ENCODE results near the gene MPPED1. TPM values are rescaled to one million over a fixed set of nuclear protein-coding genes. Genes with fewer than 3 reads are reported as not detected.

The MPPED1 gene
- total and polyA plus RNA-seq, 2 donors (not counting 3 experiments of a cell fraction or from before 2014, with no cell fraction given), result not detected

- CTCF ChIA-PET, result no interaction called here
- POLR2A ChIA-PET, result no interaction called here
- Histone ChIP-seq H2AFZ (ENCODE audit: low read depth, low read length) (no peak overlapping the region), H3K9ac (replicated peaks; ENCODE audit: extremely low read depth, insufficient read depth, low read length) (no peak overlapping the region), H3K4me2 (ENCODE audit: insufficient read depth, low read length) (no peak overlapping the region), H3K79me2 (ENCODE audit: control insufficient read depth, insufficient read depth, low read length) (no peaks in the 10 kb centered on the region), H3K9me1 (replicated peaks; ENCODE audit: control insufficient read depth, extremely low read depth, insufficient read depth, low read length) (no peaks in the 10 kb centered on the region), H3K36me3 (ENCODE audit: control insufficient read depth in 2 of 2, extremely low read depth in 1 of 2, insufficient read depth in 2 of 2, low read length in 2 of 2) (no peaks in the 10 kb centered on the region), H3K27ac (ENCODE audit: insufficient read depth, low read depth, low read length) (no peak overlapping the region), H3K9me3 (replicated peaks; ENCODE audit: control insufficient read depth, insufficient read depth, low read length) (no peaks in the 10 kb centered on the region), H3K4me1 (ENCODE audit: control insufficient read depth, extremely low read depth, insufficient read depth, low read length) (no peaks in the 10 kb centered on the region), H3K4me3 (replicated peaks in 1 of 3; ENCODE audit: insufficient read depth in 1 of 3, low read depth in 1 of 3, low read length in 3 of 3) (no peak overlapping the region), H4K20me1 (replicated peaks; ENCODE audit: control insufficient read depth, extremely low read depth, insufficient read depth, low read length) (no peaks in the 10 kb centered on the region), H3K27me3 (ENCODE audit: control insufficient read depth in 2 of 2, insufficient read depth in 2 of 2, low read length in 2 of 2) (no peaks in the 10 kb centered on the region)
- BruUV-seq (replicated peaks), result no TSS peak
- intact Hi-C loops (cut with micrococcal nuclease) (no loop called here), dilution Hi-C loops (cut with MboI; ENCODE audit: extremely low pct_ligation_motif_present, low sequenced_read_pairs) (no loop called here)
- FAIRE-seq, result no peak
- DNase-seq (ENCODE audit: low read depth, low spot score), result no peak
- no peak for TF ChIP-seq MYC (IDR thresholded peaks at IDR 0.05; ENCODE audit: low read depth, low read length)
- TF ChIP-seq GATA2 (IDR thresholded peaks at IDR 0.05; ENCODE audit: insufficient read depth, insufficient read length, low read depth, low read length), result no peak
- TF ChIP-seq POLR2AphosphoS5 (IDR thresholded peaks at IDR 0.05; ENCODE audit: insufficient read depth, low read depth, low read length), result no peak
- no peak for TF ChIP-seq FOS (IDR thresholded peaks at IDR 0.05; ENCODE audit: borderline replicate concordance, insufficient read depth, low read length)
- TF ChIP-seq JUN (IDR thresholded peaks at IDR 0.05; ENCODE audit: borderline replicate concordance, insufficient read depth, insufficient read length, low read depth), result no peak
- TF ChIP-seq CTCF (IDR thresholded peaks at IDR 0.05; ENCODE audit: extremely low read depth in 1 of 2, insufficient read depth in 1 of 2, low read depth in 1 of 2, low read length in 2 of 2), result no peak
- no peak for TF ChIP-seq EZH2 (IDR thresholded peaks at IDR 0.05; ENCODE audit: borderline replicate concordance, low read depth, low read length, severe bottlenecking)
- no peak for TF ChIP-seq MAX (IDR thresholded peaks at IDR 0.05; ENCODE audit: insufficient read depth, insufficient read length)
- TF ChIP-seq POLR2A (IDR thresholded peaks at IDR 0.05; ENCODE audit: low read depth, low read length), result no peak
Measured at GRCh38 chr22:43475549-43476076, 63.8 kb downstream of the MPPED1 start.
